ENCODE measurements around the gene ITGB1.

- TF ChIP-seq CTCF (IDR thresholded peaks at IDR 0.05) (no peak), POLR2A (IDR thresholded peaks at IDR 0.05) (no peak), EP300 (IDR thresholded peaks at IDR 0.05) (no peak)
Observed at GRCh38 chr10:32982293-32982709, 24.3 kb upstream of the ITGB1 start.
